CMK (cell line): ENCODE data around the gene NDUFA8.

ENCODE experiments used
- DNase-seq: peaks from one replicate; pipeline ENCODE4 v3.0.0-alpha.2; 2010; ENCODE audit warnings: low read depth

The NDUFA8 gene

GRCh38 chr9:122184551-122184950 is 25.0 kb upstream of the NDUFA8 start:
- DNase-seq: no peak

- no peak for DNase-seq
These were observed 23.9 kb upstream of the NDUFA8 start for GRCh38 chr9:122183501-122183900.

GRCh38 chr9:122180633-122181032 is 21.1 kb upstream of the NDUFA8 start:
- DNase-seq: no peak

GRCh38 chr9:122179690-122180074 is 20.1 kb upstream of the NDUFA8 start:
- DNase-seq: no peak

GRCh38 chr9:122179054-122179689 is 19.6 kb upstream of the NDUFA8 start:
- DNase-seq: no peak

GRCh38 chr9:122176916-122177315 is 17.3 kb upstream of the NDUFA8 start:
- no peak for DNase-seq

- no peak for DNase-seq
These were observed 14.1 kb upstream of the NDUFA8 start for GRCh38 chr9:122173670-122174069.

- DNase-seq: no peak
These were observed 12.6 kb upstream of the NDUFA8 start for GRCh38 chr9:122172131-122172530.

GRCh38 chr9:122168356-122168755 is 8.8 kb upstream of the NDUFA8 start:
- DNase-seq: no peak

- no peak for DNase-seq
These were observed 4.7 kb upstream of the NDUFA8 start for GRCh38 chr9:122164286-122164685.

GRCh38 chr9:122162415-122162814 is 2.8 kb upstream of the NDUFA8 start:
- no peak for DNase-seq

GRCh38 chr9:122159925-122160246 is 307 bp upstream of the NDUFA8 start:
- no peak for DNase-seq

- peak; percentile 34 for DNase-seq
These were observed 1.4 kb downstream of the NDUFA8 start for GRCh38 chr9:122158202-122158601.

GRCh38 chr9:122155796-122156195 is 3.8 kb downstream of the NDUFA8 start:
- DNase-seq: no peak

GRCh38 chr9:122151267-122151828 is 8.2 kb downstream of the NDUFA8 start:
- DNase-seq: no peak

GRCh38 chr9:122145592-122145863 is 14.1 kb downstream of the NDUFA8 start:
- DNase-seq: no peak

GRCh38 chr9:122144836-122145591 is 14.6 kb downstream of the NDUFA8 start:
- no peak for DNase-seq

- DNase-seq: no peak
These were observed 15.6 kb downstream of the NDUFA8 start for GRCh38 chr9:122143876-122144405.

GRCh38 chr9:122143296-122143695 is 16.3 kb downstream of the NDUFA8 start:
- DNase-seq: no peak

GRCh38 chr9:122141671-122142070 is 17.9 kb downstream of the NDUFA8 start:
- no peak for DNase-seq

GRCh38 chr9:122140368-122141193 is 19.0 kb downstream of the NDUFA8 start:
- DNase-seq: no peak

GRCh38 chr9:122138560-122139268 is 20.9 kb downstream of the NDUFA8 start:
- no peak for DNase-seq
